Measurements from ENCODE around the gene NUDT4B.
"Not testable (repeated sequence)": the region's sequence is repeated elsewhere in the genome, so short reads cannot be mapped to it uniquely, and the experiment has no call there.

DNA sequence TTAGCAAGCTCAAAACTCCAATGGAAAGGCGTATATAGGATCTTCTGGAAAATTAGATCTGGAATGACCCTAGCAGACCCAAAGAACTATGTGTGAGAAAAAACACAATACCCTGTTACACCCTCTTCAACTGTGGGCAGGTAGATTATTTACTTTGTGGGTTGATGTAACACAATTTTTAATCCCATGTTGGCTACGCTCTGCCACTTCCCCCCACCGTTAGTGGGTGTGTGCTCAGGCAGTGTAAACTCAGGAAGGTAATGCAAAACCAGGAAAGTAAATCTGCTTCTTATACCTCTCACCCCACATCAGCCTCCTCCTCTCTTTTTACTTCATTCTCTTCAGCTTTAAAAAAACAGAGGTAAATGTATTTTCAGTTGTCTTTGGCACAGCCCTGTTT, 23.7 kb upstream of the NUDT4B start:
- TF ChIP-seq, protein P1, sequence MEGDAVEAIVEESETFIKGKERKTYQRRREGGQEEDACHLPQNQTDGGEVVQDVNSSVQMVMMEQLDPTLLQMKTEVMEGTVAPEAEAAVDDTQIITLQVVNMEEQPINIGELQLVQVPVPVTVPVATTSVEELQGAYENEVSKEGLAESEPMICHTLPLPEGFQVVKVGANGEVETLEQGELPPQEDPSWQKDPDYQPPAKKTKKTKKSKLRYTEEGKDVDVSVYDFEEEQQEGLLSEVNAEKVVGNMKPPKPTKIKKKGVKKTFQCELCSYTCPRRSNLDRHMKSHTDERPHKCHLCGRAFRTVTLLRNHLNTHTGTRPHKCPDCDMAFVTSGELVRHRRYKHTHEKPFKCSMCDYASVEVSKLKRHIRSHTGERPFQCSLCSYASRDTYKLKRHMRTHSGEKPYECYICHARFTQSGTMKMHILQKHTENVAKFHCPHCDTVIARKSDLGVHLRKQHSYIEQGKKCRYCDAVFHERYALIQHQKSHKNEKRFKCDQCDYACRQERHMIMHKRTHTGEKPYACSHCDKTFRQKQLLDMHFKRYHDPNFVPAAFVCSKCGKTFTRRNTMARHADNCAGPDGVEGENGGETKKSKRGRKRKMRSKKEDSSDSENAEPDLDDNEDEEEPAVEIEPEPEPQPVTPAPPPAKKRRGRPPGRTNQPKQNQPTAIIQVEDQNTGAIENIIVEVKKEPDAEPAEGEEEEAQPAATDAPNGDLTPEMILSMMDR (IDR thresholded peaks at IDR 0.05), result not testable (repeated sequence)
- not testable (repeated sequence) for TF ChIP-seq POLR2A (IDR thresholded peaks at IDR 0.05); POLR2AphosphoS5 (IDR thresholded peaks at IDR 0.05); EP300 (IDR thresholded peaks at IDR 0.05; ENCODE audit: low read depth)

Measured in transverse colon (tissue), 4 donors.